Liver (tissue), 9 donors: ENCODE data around the gene NXN. TPM values are rescaled to one million over a fixed set of nuclear protein-coding genes. Genes with fewer than 3 reads are reported as not detected.

Source experiments
- DNase-seq: peaks from one replicate; pipeline ENCODE4 v3.0.0-alpha.2; 2017; ENCODE audit warnings: low spot score
- H3K27ac ChIP-seq, 2 donors: one replicate each; pipeline ENCODE4 v1.7.0; 2013; ENCODE audit warnings: inconsistent platforms in 2 of 2, low read length in 2 of 2, control low read depth in 1 of 2, low read depth in 1 of 2, mild to moderate bottlenecking in 1 of 2
- H3K27me3 ChIP-seq, 4 donors: one replicate each; pipeline versions ENCODE4 v1.6.1 to v1.7.0; 2013; ENCODE audit warnings: low read length in 3 of 4, inconsistent platforms in 1 of 4, mild to moderate bottlenecking in 1 of 4, moderate library complexity in 1 of 4; ENCODE audit not compliant: control insufficient read depth in 4 of 4, insufficient read depth in 4 of 4
- H3K36me3 ChIP-seq, 4 donors: one replicate each; pipeline versions ENCODE4 v1.6.1 to v1.7.0; 2013; ENCODE audit warnings: low read length in 3 of 4, mild to moderate bottlenecking in 3 of 4, low read depth in 1 of 4, moderate library complexity in 1 of 4; ENCODE audit not compliant: control insufficient read depth in 4 of 4, insufficient read depth in 3 of 4
- H3K4me1 ChIP-seq, 4 donors: one replicate each; pipeline versions ENCODE4 v1.6.1 to v1.7.0; 2013; ENCODE audit warnings: low read length in 3 of 4, mild to moderate bottlenecking in 3 of 4, moderate library complexity in 1 of 4; ENCODE audit not compliant: control insufficient read depth in 4 of 4, insufficient read depth in 4 of 4
- H3K4me3 ChIP-seq, 3 donors: one replicate each; pipeline versions ENCODE4 v1.6.1 to v1.7.0; 2013; ENCODE audit warnings: low read length in 3 of 3, control low read depth in 1 of 3, low read depth in 1 of 3, mild to moderate bottlenecking in 1 of 3
- H3K9ac ChIP-seq, 2 donors: one replicate each; pipeline ENCODE4 v1.7.0; 2013; ENCODE audit warnings: low read length in 2 of 2, mild to moderate bottlenecking in 2 of 2, moderate library complexity in 2 of 2, control low read depth in 1 of 2, low read depth in 1 of 2
- H3K9me3 ChIP-seq, 4 donors: one replicate each; pipeline versions ENCODE4 v1.6.1 to v1.7.0; 2013; ENCODE audit warnings: low read length in 3 of 4; ENCODE audit not compliant: control insufficient read depth in 4 of 4
- CTCF ChIP-seq: fragments of 150-350 bp; IDR thresholded peaks from 2 replicates; pipeline ENCODE4 v1.5.1; 2017; ENCODE audit warnings: improper control_type of control experiment, low read depth, low read length; ENCODE audit not compliant: missing input control
- EGR1 ChIP-seq, 2 donors: IDR thresholded peaks; 2 replicates each; pipeline ENCODE4 v1.6.1; 2016 to 2018; ENCODE audit warnings: antibody characterized with exemption in 2 of 2, low read depth in 2 of 2
- FOXA1 ChIP-seq: IDR thresholded peaks from 2 replicates; pipeline ENCODE4 v1.6.1; 2016; ENCODE audit warnings: antibody characterized with exemption
- FOXA2 ChIP-seq: IDR thresholded peaks from 2 replicates; pipeline ENCODE4 v1.6.1; 2016; ENCODE audit warnings: antibody characterized with exemption
- GABPA ChIP-seq, 2 donors: IDR thresholded peaks in 1 of 2; conservative IDR thresholded peaks in 1 of 2; 2 replicates each; pipeline ENCODE4 v1.6.1; 2016; ENCODE audit warnings: antibody characterized with exemption in 2 of 2, mild to moderate bottlenecking in 1 of 2, moderate library complexity in 1 of 2
- HNF4A ChIP-seq, 2 donors: conservative IDR thresholded peaks; 2 replicates each; pipeline ENCODE4 v1.6.1; 2016; ENCODE audit warnings: antibody characterized with exemption in 2 of 2, mild to moderate bottlenecking in 2 of 2
- HNF4G ChIP-seq: IDR thresholded peaks from 2 replicates; pipeline ENCODE4 v1.6.1; 2016; ENCODE audit warnings: antibody characterized with exemption
- JUND ChIP-seq, 2 donors: IDR thresholded peaks; 2 replicates each; pipeline ENCODE4 v1.6.1; 2016; ENCODE audit warnings: antibody characterized with exemption in 2 of 2
- MAX ChIP-seq: IDR thresholded peaks from 2 replicates; pipeline ENCODE4 v1.6.1; 2016; ENCODE audit warnings: antibody characterized with exemption
- NR2F2 ChIP-seq: IDR thresholded peaks from 2 replicates; pipeline ENCODE4 v1.6.1; 2016; ENCODE audit warnings: antibody characterized with exemption
- RAD21 ChIP-seq, 2 donors: IDR thresholded peaks; 2 replicates each; pipeline ENCODE4 v1.6.1; 2016; ENCODE audit warnings: antibody characterized with exemption in 2 of 2, mild to moderate bottlenecking in 2 of 2
- REST ChIP-seq: IDR thresholded peaks from 2 replicates; pipeline ENCODE4 v1.6.1; 2016; ENCODE audit warnings: antibody characterized with exemption, mild to moderate bottlenecking
- RXRA ChIP-seq, 2 donors: IDR thresholded peaks; 2 replicates each; pipeline ENCODE4 v1.6.1; 2017 to 2018; ENCODE audit warnings: antibody characterized with exemption in 2 of 2, mild to moderate bottlenecking in 1 of 2
- SP1 ChIP-seq: IDR thresholded peaks from 2 replicates; pipeline ENCODE4 v1.6.1; 2018; ENCODE audit warnings: antibody characterized with exemption, mild to moderate bottlenecking
- TAF1 ChIP-seq: conservative IDR thresholded peaks from 2 replicates; pipeline ENCODE4 v1.6.1; 2016; ENCODE audit warnings: antibody characterized with exemption, mild to moderate bottlenecking
- YY1 ChIP-seq: IDR thresholded peaks from 2 replicates; pipeline ENCODE4 v1.6.1; 2016; ENCODE audit warnings: antibody characterized with exemption, mild to moderate bottlenecking
- ZBTB33 ChIP-seq: IDR thresholded peaks from 2 replicates; pipeline ENCODE4 v1.6.1; 2016; ENCODE audit warnings: antibody characterized with exemption
- WGBS: extraction: QIAGEN DNeasy Blood & Tissue Kit; methylation state at CpG from one replicate; pipeline ENCODE4 v1.1.7; 2013; 5-methylcytosine and 5-hydroxymethylcytosine counted together
- polyA plus RNA-seq, 2 donors: library from polyadenylated mRNA; stranded (reverse) in 1 of 2; unstranded in 1 of 2; fragments of 200-250 nt in 1 of 2; fragments of >200 nt in 1 of 2; fragmentation: Nextera tagmentation in 1 of 2; extraction: Ambion mirVana in 1 of 2; gene quantifications; one replicate each; pipeline versions ENCODE4 v1.2.1 to v1.2.3, GENCODE V29; 2013 to 2015
- total RNA-seq, 2 donors: library from RNA; depleted of rRNA; stranded (reverse); fragments of >200 nt; gene quantifications; one replicate each; pipeline ENCODE4 v1.2.3, GENCODE V29; 2014
- TF ChIP-seq, protein P1 (sequence below): IDR thresholded peaks from 2 replicates; pipeline ENCODE4 v1.6.1; 2016; ENCODE audit warnings: antibody characterized with exemption
- donor health status: healthy.
- donor health status: healthy.
- donor health status: healthy.
- donor health status: healthy.
- donor health status: healthy.

Gene NXN
- total and polyA plus RNA-seq, 4 donors = 2.3 to 4.5 (median 3.3) TPM

GRCh38 chr17:949623-950303 lies 29.8 kb downstream of the NXN start:
- Histone ChIP-seq H3K27ac (no peak overlapping the region), H3K9ac (no peak overlapping the region)
- WGBS = 70% methylated on average over 10 of the region's 12 CpGs

DNA sequence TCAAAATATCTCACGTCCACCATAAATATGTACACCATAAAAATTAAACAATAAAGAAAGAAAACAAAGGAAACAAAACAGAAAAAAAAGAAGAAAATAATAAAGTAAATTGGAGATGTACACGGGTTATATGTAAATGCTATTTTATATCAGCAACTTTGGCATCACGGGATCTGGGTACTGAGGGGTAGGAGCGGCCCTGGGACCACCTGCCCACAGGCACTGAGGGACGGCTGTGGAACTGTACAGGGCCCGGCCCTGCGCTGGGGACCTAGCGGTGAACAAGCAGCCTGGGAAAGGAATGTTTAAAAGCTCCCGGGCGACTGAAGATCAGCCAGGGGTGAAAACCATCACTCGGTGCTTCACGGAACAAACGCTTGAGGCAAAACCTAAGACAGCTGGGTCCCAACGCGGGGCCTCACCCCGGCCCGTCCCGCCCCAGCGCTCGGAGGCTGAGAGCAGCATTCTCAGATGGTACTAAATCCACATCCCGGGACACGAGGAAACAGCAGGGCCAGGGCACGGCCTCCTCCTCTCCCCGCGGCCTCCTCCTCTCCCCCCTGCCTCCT lies 31.2 kb downstream of the NXN start:
- no peak overlapping the region for H3K9ac ChIP-seq
- WGBS = 88% methylated on average over 25 of the region's 25 CpGs
- no peak overlapping the region for H3K4me3 ChIP-seq
- no peaks in the 10 kb centered on the region for H3K4me1 ChIP-seq
- no peak for DNase-seq
- no peaks in the 10 kb centered on the region for H3K36me3 ChIP-seq
- no peak for TF ChIP-seq EGR1 (IDR thresholded peaks at IDR 0.05; ENCODE audit: low read depth in 2 of 2)
- TF ChIP-seq FOXA1 = no peak
- no peak for TF ChIP-seq HNF4A (conservative IDR thresholded peaks at IDR 0.05)
- TF ChIP-seq FOXA2 = no peak
- no peak for TF ChIP-seq TAF1
- no peak for TF ChIP-seq JUND (IDR thresholded peaks at IDR 0.05)
- no peak for TF ChIP-seq ZBTB33
- TF ChIP-seq REST = no peak
- no peak for TF ChIP-seq SP1
- no peak for TF ChIP-seq NR2F2
- TF ChIP-seq YY1 = no peak
- no peak for TF ChIP-seq HNF4G
- no peak for TF ChIP-seq CTCF
- no peak for TF ChIP-seq MAX
- TF ChIP-seq RAD21 (IDR thresholded peaks at IDR 0.05) = no peak
- TF ChIP-seq, protein P1, sequence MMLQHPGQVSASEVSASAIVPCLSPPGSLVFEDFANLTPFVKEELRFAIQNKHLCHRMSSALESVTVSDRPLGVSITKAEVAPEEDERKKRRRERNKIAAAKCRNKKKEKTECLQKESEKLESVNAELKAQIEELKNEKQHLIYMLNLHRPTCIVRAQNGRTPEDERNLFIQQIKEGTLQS = no peak
- TF ChIP-seq GABPA (IDR thresholded peaks at IDR 0.05 in 1 of 2, conservative IDR thresholded peaks at IDR 0.05 in 1 of 2) = no peak
- no peak for TF ChIP-seq RXRA (IDR thresholded peaks at IDR 0.05)
- H3K9me3 ChIP-seq = no peaks in the 10 kb centered on the region
- H3K27ac ChIP-seq = no peak overlapping the region
- no peaks in the 10 kb centered on the region for H3K27me3 ChIP-seq

More at GRCh38 chr17:949623-950303, 29.8 kb downstream of the NXN start:
- DNase-seq = no peak
- Histone ChIP-seq H3K36me3 (no peaks in the 10 kb centered on the region), H3K4me1 (no peaks in the 10 kb centered on the region), H3K27me3 (no peaks in the 10 kb centered on the region), H3K4me3 (no peak overlapping the region), H3K9me3 (no peaks in the 10 kb centered on the region)
- TF ChIP-seq FOXA1 (no peak), GABPA (IDR thresholded peaks at IDR 0.05 in 1 of 2, conservative IDR thresholded peaks at IDR 0.05 in 1 of 2) (no peak), MAX (no peak), NR2F2 (no peak)
